Measurements from ENCODE around the gene BBS9.
"Not testable (repeated sequence)": the region's sequence is repeated elsewhere in the genome, so short reads cannot be mapped to it uniquely, and the experiment has no call there.

BBS9 gene

GRCh38 chr7:33128990-33129805, at the start of gene BBS9:
Gene BBS9 (plus strand): TSS chr7:33129564. CDS start chr7:33146253, 16,689 bp downstream.
- ATAC-seq (peak; percentile 99), DNase-seq (peak; percentile 91)

- no peak for DNase-seq
- no peak for ATAC-seq
Observed at GRCh38 chr7:33079763-33080690, 49.3 kb upstream of the BBS9 start.

- no peak for ATAC-seq
- DNase-seq, result no peak
Observed at GRCh38 chr7:33087356-33087755, 42.0 kb upstream of the BBS9 start.

GRCh38 chr7:33087858-33088257, 41.5 kb upstream of the BBS9 start:
- no peak for DNase-seq
- ATAC-seq, result no peak

- DNase-seq (no peak), ATAC-seq (no peak)
Observed at GRCh38 chr7:33089142-33089541, 40.2 kb upstream of the BBS9 start.

- DNase-seq, result no peak
- no peak for ATAC-seq
Observed at GRCh38 chr7:33091111-33091531, 38.2 kb upstream of the BBS9 start.

- no peak for DNase-seq
- ATAC-seq, result no peak
Observed at GRCh38 chr7:33091641-33092191, 37.6 kb upstream of the BBS9 start.

GRCh38 chr7:33093266-33093665, 36.1 kb upstream of the BBS9 start:
- DNase-seq (no peak), ATAC-seq (no peak)

- not testable (repeated sequence) for DNase-seq, ATAC-seq
Observed at GRCh38 chr7:33094745-33095275, 34.6 kb upstream of the BBS9 start.

- no peak for ATAC-seq
- no peak for DNase-seq
Observed at GRCh38 chr7:33099154-33099940, 30.0 kb upstream of the BBS9 start.

GRCh38 chr7:33100770-33101169, 28.6 kb upstream of the BBS9 start:
- ATAC-seq (no peak), DNase-seq (no peak)

GRCh38 chr7:33101906-33102305, 27.5 kb upstream of the BBS9 start:
- DNase-seq, result no peak
- no peak for ATAC-seq

GRCh38 chr7:33107136-33108066, 22.0 kb upstream of the BBS9 start:
- DNase-seq (peak; percentile 25), ATAC-seq (no peak)

- ATAC-seq, result no peak
- peak; percentile 37 for DNase-seq
Observed at GRCh38 chr7:33108554-33109004, 20.8 kb upstream of the BBS9 start.

- DNase-seq (peak; percentile 83), ATAC-seq (peak; percentile 94)
Observed at GRCh38 chr7:33109005-33109757, 20.2 kb upstream of the BBS9 start, which contains the start of gene RP9. Gene RP9 (minus strand): TSS chr7:33109404. CDS start chr7:33109372, 32 bp downstream.

GRCh38 chr7:33109758-33110238, 19.6 kb upstream of the BBS9 start:
- DNase-seq (no peak), ATAC-seq (no peak)

- DNase-seq (no peak), ATAC-seq (no peak)
Observed at GRCh38 chr7:33111614-33112013, 17.8 kb upstream of the BBS9 start.

GRCh38 chr7:33114976-33115375, 14.4 kb upstream of the BBS9 start:
- no peak for ATAC-seq
- DNase-seq, result no peak

- DNase-seq (no peak), ATAC-seq (no peak)
Observed at GRCh38 chr7:33118383-33118782, 11.0 kb upstream of the BBS9 start.
